Measurements from ENCODE around the gene KCTD10.

GRCh38 chr12:109523504-109523903 is 46.4 kb upstream of the KCTD10 start:
- TF ChIP-seq EZH2 (IDR thresholded peaks at IDR 0.05; ENCODE audit: borderline replicate concordance, low read depth, low read length, poor library complexity, severe bottlenecking) (no peak), CTCF (conservative IDR thresholded peaks at IDR 0.05; ENCODE audit: low read depth, low read length) (no peak)

Data from A673 (cell line).